ENCODE results near the gene PI4KA.

DNA sequence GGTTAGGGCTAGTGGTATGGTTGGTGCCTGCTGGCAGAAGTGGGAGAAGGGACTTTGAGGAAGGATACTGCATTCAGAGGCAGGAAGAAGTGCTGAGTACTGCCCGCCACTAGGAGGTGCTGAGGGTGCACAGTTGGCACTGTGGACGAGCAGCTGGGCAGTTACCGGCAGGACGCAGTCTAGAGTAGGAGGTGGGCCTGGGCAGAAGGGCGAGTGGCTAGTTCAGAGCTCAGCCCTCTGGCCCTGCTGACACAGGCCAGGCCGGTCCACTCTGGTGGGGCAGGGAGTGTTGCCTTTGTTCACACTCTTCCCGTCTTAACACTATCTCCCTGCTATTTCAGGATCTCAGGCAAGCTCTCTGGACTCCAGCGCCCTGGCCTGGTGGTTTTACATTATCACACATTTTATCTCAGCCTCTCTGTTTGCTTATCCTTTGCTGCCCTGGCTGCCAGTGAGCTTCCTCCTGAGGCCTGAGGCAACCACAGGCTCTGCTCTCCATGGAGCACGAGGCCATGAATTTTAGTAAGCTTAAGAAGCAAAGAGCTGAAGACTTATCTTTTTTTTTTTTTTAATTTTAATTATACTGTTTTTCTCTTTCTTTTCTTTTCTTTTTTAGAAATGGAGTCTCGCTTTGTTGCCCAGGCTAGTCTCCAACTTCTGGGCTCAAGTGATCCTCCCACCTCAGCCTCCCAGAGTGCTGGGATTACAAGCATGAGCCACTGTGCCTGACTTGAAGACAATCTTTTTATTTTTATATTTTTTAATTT lies 27.1 kb upstream of the PI4KA start:
- TF ChIP-seq, protein P1, sequence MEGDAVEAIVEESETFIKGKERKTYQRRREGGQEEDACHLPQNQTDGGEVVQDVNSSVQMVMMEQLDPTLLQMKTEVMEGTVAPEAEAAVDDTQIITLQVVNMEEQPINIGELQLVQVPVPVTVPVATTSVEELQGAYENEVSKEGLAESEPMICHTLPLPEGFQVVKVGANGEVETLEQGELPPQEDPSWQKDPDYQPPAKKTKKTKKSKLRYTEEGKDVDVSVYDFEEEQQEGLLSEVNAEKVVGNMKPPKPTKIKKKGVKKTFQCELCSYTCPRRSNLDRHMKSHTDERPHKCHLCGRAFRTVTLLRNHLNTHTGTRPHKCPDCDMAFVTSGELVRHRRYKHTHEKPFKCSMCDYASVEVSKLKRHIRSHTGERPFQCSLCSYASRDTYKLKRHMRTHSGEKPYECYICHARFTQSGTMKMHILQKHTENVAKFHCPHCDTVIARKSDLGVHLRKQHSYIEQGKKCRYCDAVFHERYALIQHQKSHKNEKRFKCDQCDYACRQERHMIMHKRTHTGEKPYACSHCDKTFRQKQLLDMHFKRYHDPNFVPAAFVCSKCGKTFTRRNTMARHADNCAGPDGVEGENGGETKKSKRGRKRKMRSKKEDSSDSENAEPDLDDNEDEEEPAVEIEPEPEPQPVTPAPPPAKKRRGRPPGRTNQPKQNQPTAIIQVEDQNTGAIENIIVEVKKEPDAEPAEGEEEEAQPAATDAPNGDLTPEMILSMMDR (IDR thresholded peaks at IDR 0.05; ENCODE audit: low read depth, low read length) = peak; percentile 81
- TF ChIP-seq EZH2phosphoT487 (IDR thresholded peaks at IDR 0.05; ENCODE audit: low read depth) = no peak
